ENCODE data around the gene CDH4. TPM values are rescaled to one million over a fixed set of nuclear protein-coding genes. Genes with fewer than 3 reads are reported as not detected.

Gene CDH4
- total and polyA plus RNA-seq, 3 experiments from 2014 or later, result 0.22 TPM; not detected in 2

DNA sequence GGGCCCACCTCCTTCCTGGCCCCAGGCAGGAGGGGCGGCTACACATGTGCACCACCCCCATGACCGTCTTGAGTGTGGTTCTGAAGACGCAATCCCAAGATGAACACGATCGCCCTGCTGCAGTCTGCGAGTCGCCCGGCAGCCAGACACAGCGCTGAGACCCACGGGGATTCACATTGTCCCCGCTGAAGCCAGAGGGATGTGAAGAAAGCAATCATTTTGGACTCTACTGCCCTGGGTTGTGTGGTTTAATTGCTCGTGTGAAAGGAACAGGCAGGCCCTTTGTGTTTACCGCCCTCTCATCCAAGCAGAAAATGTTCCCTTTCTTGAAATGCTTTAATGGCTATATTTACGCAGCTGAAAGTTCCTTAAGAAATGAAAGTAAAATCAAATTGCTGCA is 534.2 kb downstream of the CDH4 start:
- no peak overlapping the region for H3K27ac Mint-ChIP-seq
- peaks cover 0 to 6% (median 4%) of the 10 kb centered on the region in 3 donors for H3K36me3 Mint-ChIP-seq
- CTCF ChIA-PET, result no interaction called here
- Histone ChIP-seq H3K4me3 (ENCODE audit: low read length) (no peak overlapping the region), H3K27ac (ENCODE audit: low read depth, low read length) (no peak overlapping the region), H3K36me3 (ENCODE audit: insufficient read depth, low read length) (no peaks in the 10 kb centered on the region), H3K9me3 (ENCODE audit: low read length) (no peaks in the 10 kb centered on the region), H3K4me1 (ENCODE audit: insufficient read depth, low read length) (no peaks in the 10 kb centered on the region), H3K27me3 (ENCODE audit: insufficient read depth, low read length, poor library complexity, severe bottlenecking) (no peaks in the 10 kb centered on the region)
- POLR2A ChIA-PET, result no interaction called here
- peaks cover 2 to 4% of the 10 kb centered on the region in 2 donors for H3K27me3 Mint-ChIP-seq
- no peak for DNase-seq
- H3K4me1 Mint-ChIP-seq, result no peaks in the 10 kb centered on the region
- H3K4me3 Mint-ChIP-seq, result no peak overlapping the region
- H3K9me3 Mint-ChIP-seq, result peaks cover under 1 to 8% (median 6%) of the 10 kb centered on the region in 5 donors

DNA sequence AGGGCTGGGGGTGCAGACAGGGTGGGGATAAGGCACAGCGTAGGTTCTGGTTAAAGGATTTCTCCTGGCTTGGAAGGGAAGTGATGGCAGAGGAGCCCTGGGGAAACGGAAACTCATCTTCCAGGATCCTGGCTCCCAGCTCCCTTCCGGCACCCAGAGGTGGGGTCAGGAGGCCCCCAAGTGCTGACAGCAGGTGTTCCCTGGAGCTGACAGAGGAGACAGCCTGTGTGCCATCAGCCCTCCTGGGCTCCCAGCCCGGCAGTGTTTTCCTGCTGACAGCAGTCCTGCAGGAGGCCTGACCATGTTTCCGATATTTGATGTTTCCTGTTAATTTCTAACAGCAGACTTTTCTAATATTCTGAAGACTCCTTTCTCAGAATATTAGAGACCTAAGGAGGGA is 536.3 kb downstream of the CDH4 start:
- Mint-ChIP-seq H3K27ac (peak overlapping the region in 1 of 8 donors; percentile 79), H3K27me3 (peaks cover 0 to 2% of the 10 kb centered on the region in 2 donors), H3K9me3 (peaks cover 0 to 2% (median 0%) of the 10 kb centered on the region in 5 donors), H3K4me3 (no peak overlapping the region), H3K36me3 (no peaks in the 10 kb centered on the region), H3K4me1 (no peaks in the 10 kb centered on the region)
- Histone ChIP-seq H3K27ac (ENCODE audit: low read depth, low read length) (no peak overlapping the region), H3K36me3 (ENCODE audit: insufficient read depth, low read length) (no peaks in the 10 kb centered on the region), H3K9me3 (ENCODE audit: low read length) (no peaks in the 10 kb centered on the region), H3K4me3 (ENCODE audit: low read length) (no peak overlapping the region), H3K4me1 (ENCODE audit: insufficient read depth, low read length) (no peaks in the 10 kb centered on the region), H3K27me3 (ENCODE audit: insufficient read depth, low read length, poor library complexity, severe bottlenecking) (no peaks in the 10 kb centered on the region)
- DNase-seq, result no peak
- ChIA-PET CTCF (no interaction called here), POLR2A (no interaction called here)

DNA sequence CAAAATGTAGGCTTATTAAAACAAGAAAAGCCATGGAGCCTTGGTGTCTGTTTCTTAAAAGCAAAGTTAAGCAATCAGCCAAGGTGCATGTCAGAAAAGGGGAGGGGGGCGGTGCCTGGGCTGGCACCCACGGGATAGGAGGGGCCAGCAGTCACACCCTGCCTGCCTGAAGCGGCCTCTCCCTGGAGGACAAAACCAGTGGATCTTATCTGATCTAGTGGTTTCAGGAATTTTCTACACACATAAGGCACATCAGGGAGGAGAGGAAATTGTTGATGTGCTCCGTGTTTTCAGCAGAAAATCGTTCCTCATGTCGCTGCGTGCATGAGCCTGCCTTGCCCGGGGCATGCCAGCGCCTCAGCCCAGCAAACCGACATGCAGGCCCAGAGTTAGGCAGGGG is 537.3 kb downstream of the CDH4 start:
- no peak for DNase-seq
- Histone ChIP-seq H3K4me3 (ENCODE audit: low read length) (no peak overlapping the region), H3K4me1 (ENCODE audit: insufficient read depth, low read length) (no peaks in the 10 kb centered on the region), H3K27ac (ENCODE audit: low read depth, low read length) (no peak overlapping the region), H3K9me3 (ENCODE audit: low read length) (no peaks in the 10 kb centered on the region), H3K27me3 (ENCODE audit: insufficient read depth, low read length, poor library complexity, severe bottlenecking) (no peaks in the 10 kb centered on the region), H3K36me3 (ENCODE audit: insufficient read depth, low read length) (no peaks in the 10 kb centered on the region)
- POLR2A ChIA-PET, result no interaction called here
- Mint-ChIP-seq H3K27me3 (peaks cover 0 to 2% of the 10 kb centered on the region in 2 donors), H3K27ac (no peak overlapping the region), H3K36me3 (no peaks in the 10 kb centered on the region), H3K4me3 (no peak overlapping the region), H3K4me1 (no peaks in the 10 kb centered on the region), H3K9me3 (peaks cover 0 to 2% (median 0%) of the 10 kb centered on the region in 5 donors)
- CTCF ChIA-PET, result no interaction called here

DNA sequence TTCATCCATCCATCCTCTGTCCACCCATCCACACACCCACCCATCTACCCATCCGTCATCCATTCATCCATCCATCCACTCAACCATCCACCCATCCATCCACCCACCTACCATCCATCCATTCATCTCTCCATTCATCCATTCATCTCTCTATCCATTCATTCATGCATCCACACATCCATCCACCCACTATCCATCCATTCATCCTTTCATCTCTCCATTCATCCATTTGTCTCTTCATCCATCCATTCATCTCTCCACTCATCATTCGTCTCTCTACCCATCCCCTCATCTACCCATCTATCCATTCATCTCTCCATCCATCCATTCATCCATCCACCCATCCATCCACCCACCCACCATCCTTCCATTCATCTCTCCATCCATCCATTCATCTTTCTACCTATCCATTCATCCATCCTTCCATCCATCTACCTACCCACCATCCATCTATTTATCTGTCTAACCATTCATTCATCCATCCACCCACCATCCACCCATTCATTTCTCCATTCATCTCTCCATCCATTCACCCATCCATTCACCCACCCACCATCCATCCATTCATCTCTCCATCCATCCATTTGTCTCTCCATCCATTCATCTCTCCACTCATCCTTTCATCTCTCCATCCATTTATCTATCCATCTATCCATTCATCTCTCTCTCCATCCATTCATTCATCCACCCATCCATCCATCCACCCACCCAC is 538.2 kb downstream of the CDH4 start:
- Histone ChIP-seq H3K4me1 (ENCODE audit: insufficient read depth, low read length) (no peaks in the 10 kb centered on the region), H3K36me3 (ENCODE audit: insufficient read depth, low read length) (no peaks in the 10 kb centered on the region), H3K27me3 (ENCODE audit: insufficient read depth, low read length, poor library complexity, severe bottlenecking) (no peaks in the 10 kb centered on the region), H3K9me3 (ENCODE audit: low read length) (no peaks in the 10 kb centered on the region), H3K27ac (ENCODE audit: low read depth, low read length) (no peak overlapping the region), H3K4me3 (ENCODE audit: low read length) (no peak overlapping the region)
- no peak for DNase-seq
- ChIA-PET POLR2A (no interaction called here), CTCF (no interaction called here)
- Mint-ChIP-seq H3K36me3 (peaks cover 0 to 1% (median 0%) of the 10 kb centered on the region in 3 donors), H3K4me1 (no peaks in the 10 kb centered on the region), H3K4me3 (no peak overlapping the region), H3K27ac (no peak overlapping the region), H3K9me3 (peaks cover 0 to 3% (median 0%) of the 10 kb centered on the region in 5 donors), H3K27me3 (peaks cover 3 to 6% of the 10 kb centered on the region in 2 donors)

DNA sequence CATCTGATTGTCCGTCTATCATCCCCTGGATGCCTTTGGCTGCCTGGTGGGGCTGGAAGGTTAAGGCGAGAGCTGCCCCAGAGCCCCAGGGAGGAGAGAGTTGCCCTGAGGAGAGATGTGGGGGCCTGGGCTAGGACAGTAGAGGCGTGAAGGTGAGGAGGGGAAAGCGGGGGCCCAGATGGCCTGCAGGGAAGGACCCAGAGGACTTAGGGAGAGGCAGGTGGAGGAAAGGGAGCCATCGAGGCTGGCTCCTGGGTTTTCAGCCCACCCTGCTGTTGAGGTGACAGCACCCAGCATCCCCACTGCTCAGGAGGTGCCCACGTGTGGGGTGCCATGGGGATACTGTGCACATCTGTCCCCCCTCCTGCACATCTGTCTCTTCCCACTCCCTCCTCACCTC is 539.9 kb downstream of the CDH4 start:
- H3K4me1 Mint-ChIP-seq, result no peaks in the 10 kb centered on the region
- ChIA-PET POLR2A (no interaction called here), CTCF (no interaction called here)
- H3K4me3 ChIP-seq (ENCODE audit: low read length), result no peak overlapping the region
- peaks cover 0 to 3% (median 0%) of the 10 kb centered on the region in 5 donors for H3K9me3 Mint-ChIP-seq
- no peaks in the 10 kb centered on the region for H3K9me3 ChIP-seq (ENCODE audit: low read length)
- H3K4me3 Mint-ChIP-seq, result no peak overlapping the region
- no peaks in the 10 kb centered on the region for H3K36me3 ChIP-seq (ENCODE audit: insufficient read depth, low read length)
- H3K27me3 ChIP-seq (ENCODE audit: insufficient read depth, low read length, poor library complexity, severe bottlenecking), result no peaks in the 10 kb centered on the region
- DNase-seq, result no peak
- no peaks in the 10 kb centered on the region for H3K4me1 ChIP-seq (ENCODE audit: insufficient read depth, low read length)
- H3K27me3 Mint-ChIP-seq, result peaks cover 3 to 8% of the 10 kb centered on the region in 2 donors
- H3K27ac ChIP-seq (ENCODE audit: low read depth, low read length), result no peak overlapping the region
- peaks cover 0 to 1% (median 0%) of the 10 kb centered on the region in 3 donors for H3K36me3 Mint-ChIP-seq
- H3K27ac Mint-ChIP-seq, result no peak overlapping the region

DNA sequence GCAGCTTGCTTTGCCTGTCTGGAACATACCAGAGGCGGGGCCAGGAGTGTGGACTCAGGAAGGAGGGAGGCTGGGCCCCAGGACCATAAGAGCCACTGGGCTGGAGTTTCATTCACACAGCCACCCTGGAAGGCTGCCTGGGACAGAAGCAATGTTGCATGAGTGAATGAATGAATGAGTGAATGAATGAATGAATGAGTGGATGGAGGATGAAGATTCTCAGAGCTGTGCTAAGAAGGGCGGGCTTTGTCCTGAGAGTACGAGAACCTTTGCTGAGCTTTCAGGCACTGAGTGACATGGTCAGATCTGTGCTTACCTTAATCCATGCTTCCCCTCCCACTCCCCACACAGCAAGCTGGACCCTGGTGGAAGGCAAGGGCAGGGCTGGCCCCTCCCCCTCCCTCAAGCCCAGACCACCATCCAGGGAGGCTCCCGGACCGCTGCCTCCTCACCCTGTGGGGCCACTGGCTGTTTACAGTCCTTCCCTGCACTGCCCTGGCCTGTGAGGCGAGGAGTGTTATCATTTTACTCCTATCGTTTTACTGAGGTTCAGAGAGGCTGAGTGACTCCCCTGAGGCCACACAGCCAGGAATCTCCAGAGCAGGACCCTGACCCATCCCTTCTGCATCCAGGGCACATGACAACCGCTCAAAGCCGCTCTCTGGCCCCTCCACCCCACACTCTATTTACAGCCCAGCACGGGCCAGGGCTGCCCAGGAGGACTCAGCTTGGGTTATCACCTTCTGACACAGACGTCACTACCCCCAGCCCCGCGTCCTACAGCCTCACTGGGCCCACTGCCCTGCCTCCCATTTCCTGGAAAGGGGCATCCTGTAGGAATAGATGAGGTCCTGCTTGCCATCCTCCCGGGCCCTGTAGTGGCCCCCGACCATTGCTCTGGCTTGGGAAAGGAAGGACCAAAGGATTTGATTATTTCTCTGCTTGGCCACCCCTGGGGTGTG is 543.9 kb downstream of the CDH4 start:
- peaks cover 0 to 1% (median 0%) of the 10 kb centered on the region in 3 donors for H3K36me3 Mint-ChIP-seq
- POLR2A ChIA-PET, result no interaction called here
- H3K9me3 Mint-ChIP-seq, result peaks cover 0 to 2% (median 0%) of the 10 kb centered on the region in 5 donors
- CTCF ChIA-PET, result no interaction called here
- H3K4me1 Mint-ChIP-seq, result no peaks in the 10 kb centered on the region
- H3K4me3 Mint-ChIP-seq, result no peak overlapping the region
- Histone ChIP-seq H3K4me3 (ENCODE audit: low read length) (no peak overlapping the region), H3K27ac (ENCODE audit: low read depth, low read length) (no peak overlapping the region), H3K4me1 (ENCODE audit: insufficient read depth, low read length) (no peaks in the 10 kb centered on the region), H3K27me3 (ENCODE audit: insufficient read depth, low read length, poor library complexity, severe bottlenecking) (no peaks in the 10 kb centered on the region), H3K36me3 (ENCODE audit: insufficient read depth, low read length) (no peaks in the 10 kb centered on the region), H3K9me3 (ENCODE audit: low read length) (no peaks in the 10 kb centered on the region)
- DNase-seq, result no peak
- H3K27ac Mint-ChIP-seq, result no peak overlapping the region
- H3K27me3 Mint-ChIP-seq, result peaks cover 3 to 11% of the 10 kb centered on the region in 2 donors

DNA sequence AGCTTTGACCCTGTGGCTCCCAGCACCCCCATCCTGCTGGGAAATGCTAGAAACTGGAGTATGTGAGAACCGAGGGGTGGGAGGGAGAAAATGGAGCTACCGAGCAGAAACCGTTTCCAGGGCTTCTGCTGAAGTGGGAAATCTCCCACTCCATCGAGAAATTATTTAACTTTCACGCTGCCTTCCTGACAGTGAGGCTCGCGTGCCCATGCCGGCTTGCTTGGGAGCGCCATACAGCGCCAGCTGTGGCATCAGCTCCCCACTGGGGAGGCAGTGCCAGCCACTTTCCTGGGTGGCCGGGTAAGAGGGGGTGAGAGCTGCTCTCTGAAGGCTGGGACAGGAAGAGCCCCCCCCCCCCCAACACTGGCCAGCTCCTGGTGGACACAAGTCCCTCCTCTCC is 544.7 kb downstream of the CDH4 start:
- H3K27ac Mint-ChIP-seq, result no peak overlapping the region
- peaks cover 0 to 2% (median 0%) of the 10 kb centered on the region in 5 donors for H3K9me3 Mint-ChIP-seq
- peaks cover 5 to 15% of the 10 kb centered on the region in 2 donors for H3K27me3 Mint-ChIP-seq
- DNase-seq, result no peak
- H3K4me3 Mint-ChIP-seq, result no peak overlapping the region
- Histone ChIP-seq H3K9me3 (ENCODE audit: low read length) (no peaks in the 10 kb centered on the region), H3K4me3 (ENCODE audit: low read length) (no peak overlapping the region), H3K4me1 (ENCODE audit: insufficient read depth, low read length) (no peaks in the 10 kb centered on the region), H3K27me3 (ENCODE audit: insufficient read depth, low read length, poor library complexity, severe bottlenecking) (no peaks in the 10 kb centered on the region), H3K27ac (ENCODE audit: low read depth, low read length) (no peak overlapping the region), H3K36me3 (ENCODE audit: insufficient read depth, low read length) (no peaks in the 10 kb centered on the region)
- CTCF ChIA-PET, result no interaction called here
- H3K36me3 Mint-ChIP-seq, result peaks cover 0 to 1% (median 0%) of the 10 kb centered on the region in 3 donors
- no peaks in the 10 kb centered on the region for H3K4me1 Mint-ChIP-seq
- POLR2A ChIA-PET, result no interaction called here

DNA sequence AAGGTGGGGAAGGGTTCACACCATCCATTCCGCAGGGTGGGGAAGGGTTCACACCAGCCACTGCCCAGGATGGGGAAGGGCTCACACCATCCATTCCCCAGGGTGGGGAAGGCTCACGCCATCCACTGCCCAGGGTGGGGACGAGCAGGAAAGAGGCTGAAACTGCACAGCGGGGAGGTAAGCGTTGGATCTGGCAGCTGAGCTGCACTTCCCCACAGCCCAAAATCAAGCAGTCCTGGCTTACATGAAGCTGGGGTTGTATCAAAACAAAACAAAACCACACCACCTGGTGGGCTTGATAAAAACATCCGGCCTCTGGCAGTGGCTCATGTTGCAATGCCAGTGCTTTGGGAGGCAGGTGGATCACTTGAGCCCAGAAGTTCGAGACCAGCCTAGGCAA is 545.1 kb downstream of the CDH4 start:
- Histone ChIP-seq H3K9me3 (ENCODE audit: low read length) (no peaks in the 10 kb centered on the region), H3K27ac (ENCODE audit: low read depth, low read length) (no peak overlapping the region), H3K4me1 (ENCODE audit: insufficient read depth, low read length) (no peaks in the 10 kb centered on the region), H3K27me3 (ENCODE audit: insufficient read depth, low read length, poor library complexity, severe bottlenecking) (no peaks in the 10 kb centered on the region), H3K36me3 (ENCODE audit: insufficient read depth, low read length) (no peaks in the 10 kb centered on the region), H3K4me3 (ENCODE audit: low read length) (no peak overlapping the region)
- peaks cover 0 to 1% (median 0%) of the 10 kb centered on the region in 3 donors for H3K36me3 Mint-ChIP-seq
- POLR2A ChIA-PET, result no interaction called here
- no peak for DNase-seq
- peaks cover 5 to 17% of the 10 kb centered on the region in 2 donors for H3K27me3 Mint-ChIP-seq
- CTCF ChIA-PET, result no interaction called here
- H3K4me3 Mint-ChIP-seq, result no peak overlapping the region
- H3K4me1 Mint-ChIP-seq, result no peaks in the 10 kb centered on the region
- H3K27ac Mint-ChIP-seq, result no peak overlapping the region
- peaks cover 0 to 2% (median 0%) of the 10 kb centered on the region in 5 donors for H3K9me3 Mint-ChIP-seq
